Dedifferentiated amniotic fluid mesenchymal stem cell (primary cell): Measurements from ENCODE around the gene PRCD.

Experiments
- DNase-seq: peaks from one replicate; pipeline ENCODE4 v3.0.0-alpha.2; 2016; ENCODE audit errors: extremely low spot score

Gene PRCD

GRCh38 chr17:76540381-76541300 lies 797 bp downstream of the PRCD start:
- DNase-seq, result peak; percentile 95

- DNase-seq, result no peak
These were observed 2.1 kb downstream of the PRCD start for GRCh38 chr17:76541739-76542454.

- no peak for DNase-seq
These were observed 2.7 kb downstream of the PRCD start for GRCh38 chr17:76542566-76542971.

- DNase-seq, result no peak
These were observed 3.1 kb downstream of the PRCD start for GRCh38 chr17:76542984-76543383.

- DNase-seq, result no peak
These were observed 3.6 kb downstream of the PRCD start for GRCh38 chr17:76543482-76543825.

- DNase-seq, result no peak
These were observed 4.1 kb downstream of the PRCD start for GRCh38 chr17:76543826-76544545.

- no peak for DNase-seq
These were observed 4.9 kb downstream of the PRCD start for GRCh38 chr17:76544546-76545365.

- no peak for DNase-seq
These were observed 6.2 kb downstream of the PRCD start for GRCh38 chr17:76545918-76546555.

- peak; percentile 29 for DNase-seq
These were observed 6.8 kb downstream of the PRCD start for GRCh38 chr17:76546556-76547182.

GRCh38 chr17:76547183-76547641 lies 7.4 kb downstream of the PRCD start:
- peak; percentile 43 for DNase-seq

GRCh38 chr17:76547642-76548202 lies 7.9 kb downstream of the PRCD start:
- DNase-seq, result no peak

- DNase-seq, result no peak
These were observed 8.8 kb downstream of the PRCD start for GRCh38 chr17:76548378-76549214.

- DNase-seq, result no peak
These were observed 9.3 kb downstream of the PRCD start for GRCh38 chr17:76549215-76549518.

- DNase-seq, result no peak
These were observed 9.7 kb downstream of the PRCD start for GRCh38 chr17:76549539-76549938.

- peak; percentile 31 for DNase-seq
These were observed 11.1 kb downstream of the PRCD start for GRCh38 chr17:76550712-76551615.

GRCh38 chr17:76551685-76552084 lies 11.8 kb downstream of the PRCD start:
- DNase-seq, result no peak

GRCh38 chr17:76553178-76553908 lies 13.5 kb downstream of the PRCD start:
- DNase-seq, result no peak

- DNase-seq, result no peak
These were observed 14.3 kb downstream of the PRCD start for GRCh38 chr17:76554131-76554530.
